Tibial artery (tissue), 4 donors: ENCODE data around the gene ANKRD65.
"Not testable (repeated sequence)": the region's sequence is repeated elsewhere in the genome, so short reads cannot be mapped to it uniquely, and the experiment has no call there.

ENCODE experiments used
- DNase-seq, 2 donors: peaks; one replicate each; pipeline ENCODE4 v3.0.0-alpha.2; 2019
- H3K27ac ChIP-seq, 2 donors: fragments of 200-600 bp; sonication (generic) in 1 of 2; 1 replicate in 1 of 2; 2 replicates in 1 of 2; pipeline ENCODE4 v1.5.1; 2018 to 2019; ENCODE audit warnings: mild to moderate bottlenecking in 1 of 2
- H3K27me3 ChIP-seq, 2 donors: fragments of 200-600 bp; sonication (generic) in 1 of 2; one replicate each; pipeline versions ENCODE4 v1.5.1 to v1.6.0; 2016 to 2019
- H3K36me3 ChIP-seq, 3 donors: fragments of 200-600 bp; sonication (generic) in 2 of 3; one replicate each; pipeline ENCODE4 v1.5.1; 2016 to 2019; ENCODE audit warnings: mild to moderate bottlenecking in 2 of 3
- H3K4me1 ChIP-seq, 4 donors: fragments of 200-600 bp; sonication (generic) in 2 of 4; 1 replicate in 3 of 4; 2 replicates in 1 of 4; pipeline ENCODE4 v1.5.1; 2016 to 2019
- H3K4me3 ChIP-seq, 2 donors: fragments of 200-600 bp; sonication (generic) in 1 of 2; 1 replicate in 1 of 2; 2 replicates in 1 of 2; pipeline ENCODE4 v1.5.1; 2018 to 2019; ENCODE audit warnings: mild to moderate bottlenecking in 2 of 2
- H3K9me3 ChIP-seq, 3 donors: fragments of 200-600 bp; sonication (generic) in 1 of 3; one replicate each; pipeline ENCODE4 v1.5.1; 2016 to 2019
- intact Hi-C: fragments of 100-400 bp; cut with DNase I; formaldehyde crosslinking; loops from one replicate; pipeline ENCODE4 v1.15.0; 2023; ENCODE audit warnings: low total_unique reads
- TF ChIP-seq, protein P1 (sequence below), 2 experiments: fragments of 200-600 bp in 1 of 2; fragments of 450-650 bp in 1 of 2; IDR thresholded peaks; one replicate each; pipeline ENCODE4 v1.5.1; 2017 to 2019; ENCODE audit warnings: antibody characterized with exemption in 2 of 2, mild to moderate bottlenecking in 1 of 2, moderate library complexity in 1 of 2

The ANKRD65 gene

DNA sequence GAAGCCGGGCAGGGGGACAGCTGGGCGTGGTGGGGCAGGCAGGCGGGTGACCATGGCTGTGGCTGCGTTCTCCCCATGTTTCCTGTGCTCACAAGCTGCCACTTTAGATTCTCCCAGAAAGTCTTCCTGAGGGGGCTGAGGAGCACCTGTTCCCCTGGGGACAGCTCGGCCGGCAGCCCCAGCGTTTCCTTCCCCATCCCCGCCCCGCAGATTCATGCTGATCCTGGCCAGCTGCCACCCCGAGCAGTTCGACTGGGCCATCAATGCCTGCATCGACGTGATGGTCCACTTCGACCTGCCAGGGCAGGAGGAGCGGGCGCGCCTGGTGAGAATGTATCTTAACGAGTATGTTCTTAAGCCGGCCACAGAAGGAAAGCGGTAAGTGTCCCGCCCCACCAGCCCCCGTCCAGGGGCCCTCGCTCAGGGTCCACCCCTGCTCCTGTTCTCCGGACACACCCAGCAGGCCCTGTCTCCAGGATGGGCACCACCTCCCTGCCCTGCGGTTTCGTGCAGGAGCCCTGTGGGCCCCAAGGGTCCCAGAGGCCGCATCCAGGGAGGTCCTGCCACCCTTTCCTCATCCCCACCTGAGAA is 39.6 kb upstream of the ANKRD65 start:
- intact Hi-C loops, result no loop called here
- no peaks in the 10 kb centered on the region for H3K4me1 ChIP-seq
- no peaks in the 10 kb centered on the region for H3K9me3 ChIP-seq
- no peak overlapping the region for H3K27ac ChIP-seq
- peaks cover 0 to 31% of the 10 kb centered on the region in 2 donors for H3K27me3 ChIP-seq
- TF ChIP-seq, protein P1, sequence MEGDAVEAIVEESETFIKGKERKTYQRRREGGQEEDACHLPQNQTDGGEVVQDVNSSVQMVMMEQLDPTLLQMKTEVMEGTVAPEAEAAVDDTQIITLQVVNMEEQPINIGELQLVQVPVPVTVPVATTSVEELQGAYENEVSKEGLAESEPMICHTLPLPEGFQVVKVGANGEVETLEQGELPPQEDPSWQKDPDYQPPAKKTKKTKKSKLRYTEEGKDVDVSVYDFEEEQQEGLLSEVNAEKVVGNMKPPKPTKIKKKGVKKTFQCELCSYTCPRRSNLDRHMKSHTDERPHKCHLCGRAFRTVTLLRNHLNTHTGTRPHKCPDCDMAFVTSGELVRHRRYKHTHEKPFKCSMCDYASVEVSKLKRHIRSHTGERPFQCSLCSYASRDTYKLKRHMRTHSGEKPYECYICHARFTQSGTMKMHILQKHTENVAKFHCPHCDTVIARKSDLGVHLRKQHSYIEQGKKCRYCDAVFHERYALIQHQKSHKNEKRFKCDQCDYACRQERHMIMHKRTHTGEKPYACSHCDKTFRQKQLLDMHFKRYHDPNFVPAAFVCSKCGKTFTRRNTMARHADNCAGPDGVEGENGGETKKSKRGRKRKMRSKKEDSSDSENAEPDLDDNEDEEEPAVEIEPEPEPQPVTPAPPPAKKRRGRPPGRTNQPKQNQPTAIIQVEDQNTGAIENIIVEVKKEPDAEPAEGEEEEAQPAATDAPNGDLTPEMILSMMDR (IDR thresholded peaks at IDR 0.05), result no peak
- H3K4me3 ChIP-seq, result no peak overlapping the region
- no peaks in the 10 kb centered on the region for H3K36me3 ChIP-seq
- no peak for DNase-seq

DNA sequence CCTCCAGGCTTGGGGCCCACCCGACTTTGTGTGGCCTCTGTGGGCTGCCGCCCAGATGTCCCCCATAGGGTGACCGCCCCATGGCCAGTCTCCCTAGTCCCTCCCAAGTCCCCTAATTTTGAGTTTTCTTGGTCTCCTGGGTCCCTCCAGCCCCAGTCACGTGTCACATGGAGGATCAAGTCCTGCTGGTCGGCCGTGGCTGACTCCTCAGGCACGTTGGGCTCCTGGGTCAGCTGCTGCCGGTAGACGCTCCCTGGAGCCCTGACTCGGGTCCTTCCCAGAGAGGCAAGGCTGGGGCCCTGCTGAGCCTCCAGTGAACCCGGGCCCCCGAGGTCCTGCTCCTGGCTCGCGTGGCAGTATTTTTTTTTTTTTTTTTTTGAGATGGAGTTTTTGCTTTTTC is 38.6 kb upstream of the ANKRD65 start:
- H3K27ac ChIP-seq, DNase-seq, intact Hi-C loops, H3K4me1 ChIP-seq, H3K4me3 ChIP-seq, H3K36me3 ChIP-seq, H3K9me3 ChIP-seq: not testable (repeated sequence)
- H3K27me3 ChIP-seq, result peaks cover 0 to 31% of the 10 kb centered on the region in 2 donors

DNA sequence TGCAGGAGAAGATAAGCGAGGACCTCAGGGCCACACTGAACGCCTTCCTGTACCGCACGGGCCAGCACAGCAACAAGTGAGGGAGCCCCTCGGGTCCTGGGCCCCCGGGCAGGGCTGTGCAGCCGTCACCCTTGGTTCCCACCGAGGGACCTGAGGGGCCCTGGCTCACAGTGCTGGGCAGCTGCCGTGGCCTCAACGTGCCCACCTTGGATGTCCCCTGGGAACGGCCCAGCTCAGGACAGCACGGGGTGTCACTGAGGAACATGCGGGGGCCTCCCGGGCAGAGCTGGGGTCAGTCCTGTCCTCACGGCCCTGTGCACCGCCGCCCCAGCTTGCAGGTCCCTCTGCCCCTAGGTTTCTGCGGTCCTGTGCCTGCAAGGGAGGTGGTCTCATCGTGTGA is 38.1 kb upstream of the ANKRD65 start:
- peaks cover 0 to 31% of the 10 kb centered on the region in 2 donors for H3K27me3 ChIP-seq
- H3K4me3 ChIP-seq, H3K36me3 ChIP-seq, DNase-seq, H3K4me1 ChIP-seq, intact Hi-C loops, H3K27ac ChIP-seq, H3K9me3 ChIP-seq: not testable (repeated sequence)

DNA sequence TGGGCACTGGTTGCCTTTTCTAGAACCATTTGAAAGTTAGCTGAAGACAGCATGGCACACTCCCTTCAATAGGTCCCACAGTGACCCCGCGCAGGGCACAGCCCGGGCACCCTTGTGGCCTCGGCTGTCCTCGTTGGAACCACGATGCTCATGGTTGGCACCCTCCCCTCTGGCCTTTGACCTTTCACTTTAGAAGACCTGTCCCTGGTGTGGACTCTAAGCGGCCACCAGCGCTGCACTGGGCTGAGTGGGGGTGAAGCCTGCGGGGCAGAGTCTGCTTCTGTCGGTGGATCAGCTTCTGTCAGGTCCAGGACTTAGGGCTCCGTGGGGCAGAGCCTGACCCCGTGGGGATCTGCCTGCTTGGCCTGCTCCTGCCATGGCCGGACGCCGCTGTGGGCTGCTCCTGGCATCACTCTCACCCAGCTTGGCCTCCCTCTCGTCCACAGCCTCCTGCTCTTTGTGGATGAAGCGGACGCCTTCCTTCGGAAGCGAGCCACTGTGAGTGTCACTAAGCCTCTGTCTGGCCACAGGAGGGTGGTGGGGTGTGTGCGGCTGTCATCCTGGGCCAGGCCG is 35.7 kb upstream of the ANKRD65 start:
- H3K4me3 ChIP-seq, DNase-seq, H3K36me3 ChIP-seq, H3K4me1 ChIP-seq, H3K9me3 ChIP-seq, H3K27ac ChIP-seq, intact Hi-C loops: not testable (repeated sequence)
- peaks cover 0 to 13% of the 10 kb centered on the region in 2 donors for H3K27me3 ChIP-seq

DNA sequence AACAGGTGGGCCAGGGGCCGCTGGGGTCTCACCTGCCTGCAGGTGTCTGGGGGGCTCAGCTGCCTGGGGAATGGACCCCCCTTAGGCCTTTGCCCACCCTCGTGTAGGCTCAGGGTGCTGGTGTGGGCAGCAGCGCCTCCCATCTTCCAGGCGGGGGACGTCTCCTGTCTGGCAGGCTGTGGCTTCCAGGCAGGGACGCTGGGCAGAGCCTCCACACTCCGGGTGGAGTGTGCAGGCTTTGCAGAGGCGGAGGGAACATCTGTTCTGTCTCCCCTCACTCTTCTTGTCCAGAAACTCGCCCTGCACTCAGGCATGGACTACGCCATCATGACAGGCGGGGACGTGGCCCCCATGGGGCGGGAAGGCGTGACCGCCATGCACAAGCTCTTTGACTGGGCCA is 34.9 kb upstream of the ANKRD65 start:
- DNase-seq, H3K4me3 ChIP-seq, intact Hi-C loops, H3K27me3 ChIP-seq, H3K27ac ChIP-seq, H3K9me3 ChIP-seq, H3K36me3 ChIP-seq, H3K4me1 ChIP-seq: not testable (repeated sequence)

DNA sequence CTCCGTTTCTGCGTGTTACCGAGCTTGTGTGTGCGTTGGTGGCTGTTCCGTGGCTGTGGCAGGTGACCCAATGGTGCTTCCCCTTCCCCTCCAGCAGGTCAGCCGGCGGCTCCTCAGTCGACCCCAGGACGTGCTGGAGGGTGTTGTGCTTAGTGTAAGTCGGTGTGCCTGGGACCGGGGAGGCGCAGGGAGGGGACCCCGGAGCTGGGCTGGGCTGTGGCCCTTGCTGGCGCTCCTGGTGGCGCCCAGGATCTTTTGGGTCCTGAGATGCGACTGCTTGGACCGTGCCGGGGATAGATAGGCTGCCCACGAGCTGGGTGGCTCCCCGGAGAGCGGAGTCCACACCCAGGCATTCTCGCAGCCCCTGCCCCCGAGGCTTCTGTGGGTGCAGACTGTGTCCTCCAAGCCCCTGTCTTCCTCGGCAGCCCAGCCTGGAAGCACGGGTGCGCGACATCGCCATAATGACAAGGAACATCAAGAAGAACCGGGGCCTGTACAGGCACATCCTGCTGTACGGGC is 34.3 kb upstream of the ANKRD65 start:
- no peaks in the 10 kb centered on the region for H3K36me3 ChIP-seq
- TF ChIP-seq, protein P1 (IDR thresholded peaks at IDR 0.05), result no peak
- DNase-seq, result no peak
- no peak overlapping the region for H3K27ac ChIP-seq
- H3K4me3 ChIP-seq, result no peak overlapping the region
- no peaks in the 10 kb centered on the region for H3K4me1 ChIP-seq
- H3K9me3 ChIP-seq, result no peaks in the 10 kb centered on the region
- intact Hi-C loops, result no loop called here
- peaks cover 0 to 2% of the 10 kb centered on the region in 2 donors for H3K27me3 ChIP-seq

DNA sequence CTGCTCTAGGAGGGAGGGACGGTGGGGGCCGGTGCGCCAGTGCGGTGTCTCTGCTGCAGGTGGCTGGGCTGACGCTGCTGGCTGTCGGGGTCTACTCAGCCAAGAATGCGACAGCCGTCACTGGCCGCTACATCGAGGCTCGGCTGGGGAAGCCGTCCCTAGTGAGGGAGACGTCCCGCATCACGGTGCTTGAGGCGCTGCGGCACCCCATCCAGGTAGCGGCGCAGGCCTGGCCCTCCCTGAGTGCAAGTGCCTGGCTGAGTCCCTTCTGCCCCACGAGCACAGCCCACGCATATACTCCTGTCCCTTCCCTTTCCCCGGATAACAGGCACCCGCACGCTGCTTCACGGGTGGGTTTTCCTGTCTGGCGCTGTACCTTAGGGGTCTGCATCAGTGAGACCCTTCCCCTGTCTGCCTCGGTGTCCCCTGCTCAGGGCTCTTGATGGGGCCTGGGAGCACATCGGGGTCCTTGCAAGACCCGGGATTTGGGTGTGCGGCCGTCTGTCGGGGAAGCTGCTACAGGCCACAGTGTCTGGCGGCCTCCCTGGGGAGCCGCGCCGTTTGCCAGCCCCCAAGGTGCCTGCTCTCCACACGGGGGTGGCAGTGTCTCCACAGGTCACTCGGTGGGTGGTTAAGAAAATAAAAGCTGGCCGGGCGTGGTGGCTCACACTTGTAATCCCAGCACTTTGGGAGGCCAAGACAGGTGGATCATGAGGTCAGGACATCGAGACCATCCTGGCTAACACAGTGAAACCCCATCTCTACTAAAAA is 33.4 kb upstream of the ANKRD65 start:
- DNase-seq, intact Hi-C loops, H3K36me3 ChIP-seq, H3K27me3 ChIP-seq, H3K9me3 ChIP-seq, H3K4me3 ChIP-seq, H3K27ac ChIP-seq, H3K4me1 ChIP-seq: not testable (repeated sequence)

DNA sequence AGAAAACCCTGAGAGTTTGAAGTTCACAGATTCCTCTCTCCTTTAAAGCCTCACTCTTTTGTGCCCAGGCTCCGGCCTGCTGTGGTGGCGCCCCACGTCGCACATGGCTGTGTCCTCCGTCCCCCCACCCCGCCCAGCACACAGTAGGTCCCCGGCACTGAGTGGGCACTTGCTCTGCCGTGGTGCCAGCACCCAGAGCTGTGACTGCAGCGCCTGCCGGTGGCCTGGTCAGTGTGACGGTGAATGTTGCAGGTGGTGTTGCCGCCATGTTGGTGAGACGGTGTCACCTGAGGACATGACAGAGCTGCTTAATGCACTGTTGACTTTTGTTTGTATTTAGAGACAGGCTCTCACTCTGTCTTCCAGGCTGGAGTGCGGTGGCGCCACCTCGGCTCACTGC is 31.8 kb upstream of the ANKRD65 start:
- Histone ChIP-seq H3K4me1 (no peaks in the 10 kb centered on the region), H3K36me3 (no peaks in the 10 kb centered on the region), H3K4me3 (no peak overlapping the region), H3K9me3 (no peaks in the 10 kb centered on the region), H3K27ac (no peak overlapping the region), H3K27me3 (peaks cover 0 to 2% of the 10 kb centered on the region in 2 donors)
- TF ChIP-seq, protein P1 (IDR thresholded peaks at IDR 0.05), result no peak
- intact Hi-C loops, result no loop called here
- DNase-seq, result no peak

DNA sequence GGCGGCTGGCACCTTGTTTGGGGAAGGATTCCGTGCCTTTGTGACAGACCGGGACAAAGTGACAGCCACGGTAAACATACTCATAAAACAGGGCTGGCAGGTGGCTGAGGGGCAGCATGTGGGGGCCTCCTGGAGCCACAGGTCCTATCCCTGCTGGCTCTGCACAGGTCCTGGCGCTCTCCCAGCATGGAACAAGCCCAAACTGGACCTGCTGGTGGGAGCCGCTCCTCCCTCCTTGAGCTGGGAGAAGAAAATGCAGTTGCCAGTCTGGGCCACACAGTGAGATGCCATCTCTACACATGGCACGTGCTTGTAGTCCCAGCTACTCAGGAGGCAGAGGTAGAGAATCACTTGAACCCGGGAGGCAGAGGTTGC is 31.3 kb upstream of the ANKRD65 start:
- H3K9me3 ChIP-seq, H3K36me3 ChIP-seq, DNase-seq, H3K4me3 ChIP-seq, intact Hi-C loops, H3K4me1 ChIP-seq, H3K27me3 ChIP-seq, H3K27ac ChIP-seq: not testable (repeated sequence)
